ENCODE measurements around the gene SLC22A23.

SLC22A23 gene

DNA sequence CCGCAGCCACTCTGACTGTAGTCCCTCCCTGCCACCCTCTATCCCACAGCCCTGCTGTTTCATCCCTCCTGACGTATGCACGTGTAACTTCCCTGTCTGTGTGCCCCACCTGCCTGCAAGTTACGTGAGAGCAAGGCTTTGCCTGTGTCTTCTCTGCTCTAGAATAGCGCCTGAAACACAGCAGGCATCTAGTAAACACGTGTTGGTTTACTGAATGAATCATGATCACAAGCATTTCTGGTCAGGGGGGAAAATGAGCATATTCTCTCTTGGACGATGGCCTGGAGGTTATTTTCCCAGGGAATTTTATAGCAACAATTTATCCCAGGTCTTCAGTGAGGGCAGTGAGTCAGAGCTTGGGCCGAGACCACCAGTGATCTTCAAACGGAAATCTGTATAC lies 159.8 kb downstream of the SLC22A23 start:
- Histone ChIP-seq H3K4me3 (ENCODE audit: low read length) (no peak overlapping the region), H3K9me3 (ENCODE audit: low read length) (no peaks in the 10 kb centered on the region), H3K36me3 (ENCODE audit: insufficient read depth, low read length) (peaks cover 13% of the 10 kb centered on the region), H3K27me3 (ENCODE audit: insufficient read depth, low read length) (no peaks in the 10 kb centered on the region), H2AFZ (ENCODE audit: low read depth, low read length) (no peak overlapping the region), H3K4me1 (ENCODE audit: insufficient read depth, low read length) (peaks cover 5% of the 10 kb centered on the region)

DNA sequence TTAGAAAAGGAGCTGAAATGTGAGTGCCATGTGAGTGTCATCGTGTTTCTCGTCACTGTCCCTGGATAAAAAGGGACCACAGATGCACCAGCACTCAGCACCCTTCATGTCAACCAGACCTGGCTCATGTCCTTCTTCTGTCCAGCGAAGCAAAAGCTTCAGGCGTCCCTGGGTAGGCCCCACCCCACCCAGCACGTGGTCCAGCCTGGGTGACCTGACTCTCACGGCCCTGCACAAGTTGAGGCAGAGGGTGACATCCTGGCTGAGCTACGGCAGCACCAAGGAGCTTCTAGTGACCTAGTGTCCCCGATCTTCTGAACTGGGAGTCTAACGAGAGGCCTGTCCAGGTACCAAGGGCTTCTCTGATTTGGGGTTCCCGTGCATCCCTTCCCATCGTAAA lies 160.3 kb downstream of the SLC22A23 start:
- Histone ChIP-seq H3K4me3 (ENCODE audit: low read length) (no peak overlapping the region), H2AFZ (ENCODE audit: low read depth, low read length) (no peak overlapping the region), H3K4me1 (ENCODE audit: insufficient read depth, low read length) (peaks cover 5% of the 10 kb centered on the region), H3K36me3 (ENCODE audit: insufficient read depth, low read length) (peaks cover 13% of the 10 kb centered on the region), H3K9me3 (ENCODE audit: low read length) (no peaks in the 10 kb centered on the region), H3K27me3 (ENCODE audit: insufficient read depth, low read length) (no peaks in the 10 kb centered on the region)

DNA sequence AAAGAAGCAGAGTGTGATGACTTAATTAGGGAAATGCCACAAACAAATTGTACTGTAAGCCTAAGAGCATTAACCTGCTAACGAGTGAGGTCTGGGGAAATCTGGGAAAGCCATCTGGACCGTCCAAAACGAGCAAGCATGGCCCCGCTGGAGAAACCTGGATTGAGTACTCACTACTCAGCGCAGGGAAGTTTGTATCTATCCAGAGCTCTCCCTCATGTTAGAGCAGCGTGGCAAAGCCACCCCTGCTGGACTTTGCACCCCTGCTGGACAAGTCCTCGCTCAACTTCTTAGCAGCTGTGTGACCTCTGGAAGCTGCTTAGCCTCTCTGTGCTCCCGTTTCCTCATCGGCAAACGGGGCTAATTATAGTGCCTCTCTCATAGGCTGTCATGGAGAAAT lies 160.8 kb downstream of the SLC22A23 start:
- Histone ChIP-seq H3K9me3 (ENCODE audit: low read length) (no peaks in the 10 kb centered on the region), H3K4me1 (ENCODE audit: insufficient read depth, low read length) (peaks cover 5% of the 10 kb centered on the region), H3K4me3 (ENCODE audit: low read length) (no peak overlapping the region), H3K36me3 (ENCODE audit: insufficient read depth, low read length) (peaks cover 14% of the 10 kb centered on the region), H2AFZ (ENCODE audit: low read depth, low read length) (no peak overlapping the region), H3K27me3 (ENCODE audit: insufficient read depth, low read length) (no peaks in the 10 kb centered on the region)

DNA sequence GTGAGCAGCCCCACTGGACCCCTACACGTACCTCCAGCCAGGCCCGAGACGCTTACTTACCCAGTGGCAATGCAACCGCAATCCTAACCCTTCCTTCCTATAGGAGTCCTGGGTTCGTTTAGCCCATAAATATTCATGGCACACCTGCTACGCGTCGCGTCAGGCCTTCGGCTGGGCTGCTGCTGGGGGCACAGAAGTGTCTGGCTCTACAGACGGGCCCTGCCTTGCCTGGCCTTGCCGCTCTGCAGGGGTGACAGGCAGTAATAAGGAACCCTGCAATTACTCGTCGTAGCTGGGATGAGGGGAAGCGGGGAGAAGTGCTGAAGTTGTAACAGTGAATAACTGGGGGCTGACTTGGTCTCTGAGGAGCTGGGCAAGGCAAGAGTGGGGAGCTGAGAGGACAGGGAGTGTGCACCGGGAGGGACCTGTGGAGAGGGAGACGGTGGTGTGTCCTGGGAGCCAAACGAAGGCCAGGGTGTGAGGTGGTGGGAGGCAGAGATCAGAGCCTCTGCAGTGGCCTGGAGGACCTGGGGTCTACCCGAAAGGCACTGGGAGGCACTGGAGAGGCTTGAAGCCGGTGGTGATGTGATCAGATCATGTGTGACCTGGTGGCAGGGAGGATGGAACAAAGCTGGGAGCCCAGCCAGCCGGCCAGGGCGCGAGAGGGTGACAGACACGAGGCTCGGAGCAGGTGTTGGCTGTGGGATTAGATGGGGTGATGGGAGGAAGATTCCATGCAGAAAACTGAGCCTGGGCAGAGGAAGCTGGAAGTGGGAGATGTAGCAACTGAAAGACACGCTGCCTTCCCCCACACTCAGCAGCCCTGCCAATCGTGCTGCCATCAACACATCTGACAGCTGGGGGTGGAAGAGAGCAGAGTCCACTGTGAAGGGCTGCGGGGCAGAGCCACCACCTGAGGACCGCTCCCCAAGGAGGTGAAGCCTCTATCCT lies 161.7 kb downstream of the SLC22A23 start:
- no peaks in the 10 kb centered on the region for H3K9me3 ChIP-seq (ENCODE audit: low read length)
- no peaks in the 10 kb centered on the region for H3K27me3 ChIP-seq (ENCODE audit: insufficient read depth, low read length)
- peaks cover 5% of the 10 kb centered on the region for H3K4me1 ChIP-seq (ENCODE audit: insufficient read depth, low read length)
- no peak overlapping the region for H2AFZ ChIP-seq (ENCODE audit: low read depth, low read length)
- peaks cover 19% of the 10 kb centered on the region for H3K36me3 ChIP-seq (ENCODE audit: insufficient read depth, low read length)
- no peak overlapping the region for H3K4me3 ChIP-seq (ENCODE audit: low read length)

DNA sequence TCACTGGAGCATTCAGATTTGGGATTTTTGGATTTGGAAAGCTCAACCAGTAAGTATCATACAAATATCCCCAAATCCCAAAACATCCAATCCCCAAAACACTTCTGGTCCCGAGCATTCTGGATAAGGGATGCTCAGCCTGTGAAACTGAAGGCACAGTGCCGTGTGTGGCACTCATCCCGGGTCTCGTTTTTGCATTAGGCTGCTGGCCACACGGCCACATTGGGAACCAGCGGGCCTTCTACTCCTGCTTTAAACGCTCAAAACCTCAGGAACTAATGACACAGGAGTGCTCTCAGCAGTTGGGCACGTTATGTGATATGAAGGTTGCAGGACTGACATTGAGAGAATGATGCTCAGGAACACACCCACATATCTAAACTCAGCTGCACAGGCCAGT lies 162.5 kb downstream of the SLC22A23 start:
- Histone ChIP-seq H3K4me3 (ENCODE audit: low read length) (no peak overlapping the region), H3K9me3 (ENCODE audit: low read length) (no peaks in the 10 kb centered on the region), H3K4me1 (ENCODE audit: insufficient read depth, low read length) (peaks cover 5% of the 10 kb centered on the region), H2AFZ (ENCODE audit: low read depth, low read length) (no peak overlapping the region), H3K27me3 (ENCODE audit: insufficient read depth, low read length) (no peaks in the 10 kb centered on the region), H3K36me3 (ENCODE audit: insufficient read depth, low read length) (peaks cover 22% of the 10 kb centered on the region)

DNA sequence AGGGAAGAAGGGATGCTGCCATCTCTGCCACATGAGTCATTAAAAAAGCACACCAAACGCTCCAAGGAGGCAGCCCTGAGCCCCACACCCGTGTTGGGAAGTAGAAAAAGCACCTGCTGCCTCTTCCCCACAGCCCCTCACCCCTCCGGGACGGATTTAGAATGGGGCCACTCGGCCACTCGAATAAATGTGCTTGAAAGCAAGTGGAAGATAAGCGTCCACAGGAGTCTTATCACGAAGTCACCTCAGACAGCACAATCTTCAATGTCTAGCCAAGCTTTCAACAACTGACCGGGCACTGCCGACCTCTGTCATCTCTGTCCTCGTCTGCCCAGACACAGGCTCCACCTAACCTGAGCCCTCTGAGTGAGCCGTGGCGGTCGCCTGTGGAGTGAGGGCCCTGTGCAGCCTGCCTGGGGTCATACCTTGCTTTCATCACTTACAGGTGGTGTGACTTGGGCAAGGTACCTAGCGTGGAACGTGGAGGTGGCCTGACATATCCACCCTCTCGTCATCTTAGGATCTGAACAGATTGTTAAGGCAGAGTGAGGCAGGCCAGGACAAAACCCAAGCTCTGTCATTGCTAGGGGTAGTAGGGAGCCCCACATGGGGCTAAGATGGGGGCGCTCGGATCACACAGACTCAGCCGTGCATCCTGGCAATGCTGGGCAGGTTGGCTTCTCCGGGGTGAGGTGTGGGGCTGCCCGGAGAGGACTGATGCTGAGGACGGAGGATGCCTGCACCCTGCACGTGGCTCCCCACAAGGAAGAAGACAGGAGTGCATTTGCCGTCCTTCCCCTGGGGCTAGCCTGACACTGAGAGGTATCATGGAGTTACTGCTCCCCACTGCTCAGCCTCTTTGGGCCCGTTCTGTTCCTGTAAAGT lies 163.3 kb downstream of the SLC22A23 start:
- Histone ChIP-seq H3K4me3 (ENCODE audit: low read length) (no peak overlapping the region), H3K36me3 (ENCODE audit: insufficient read depth, low read length) (peaks cover 28% of the 10 kb centered on the region), H3K27me3 (ENCODE audit: insufficient read depth, low read length) (no peaks in the 10 kb centered on the region)

DNA sequence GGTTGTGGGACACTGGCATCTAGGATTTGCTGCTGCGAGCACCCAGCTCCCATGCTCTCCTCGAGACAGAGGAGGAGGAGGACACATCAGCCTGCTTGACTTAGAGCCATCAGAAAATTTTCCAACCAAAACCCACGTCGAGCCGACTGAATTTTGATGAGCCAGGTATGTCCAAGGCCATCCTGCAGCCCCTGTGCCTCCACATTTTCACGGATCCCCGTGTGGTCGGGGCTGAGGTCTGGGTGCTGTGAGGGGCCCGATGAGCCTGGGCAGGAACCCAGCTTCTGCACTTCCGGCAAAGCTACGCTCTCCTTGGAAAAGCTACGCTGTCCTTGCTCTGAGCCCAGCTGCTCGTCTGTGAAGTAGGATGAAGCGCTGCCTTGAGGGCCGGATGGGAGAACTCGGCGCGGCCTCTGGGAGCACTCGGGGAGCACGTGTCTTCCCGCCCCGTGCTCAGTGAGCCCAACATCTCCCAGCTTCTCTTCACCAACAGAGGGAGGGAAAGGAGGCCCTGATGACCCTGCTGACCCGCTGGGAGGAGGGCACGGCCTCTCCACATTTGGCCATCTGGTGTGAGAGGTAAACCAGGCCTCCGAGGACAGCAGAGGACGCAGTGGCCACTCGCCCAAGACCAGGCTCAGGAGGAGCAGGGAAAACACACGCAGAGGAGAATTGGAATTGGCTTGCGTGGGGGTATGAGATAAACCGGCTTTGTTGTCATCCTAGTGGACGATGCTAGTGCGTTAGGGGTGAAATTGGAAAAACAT lies 164.2 kb downstream of the SLC22A23 start:
- Histone ChIP-seq H3K27me3 (ENCODE audit: insufficient read depth, low read length) (no peaks in the 10 kb centered on the region), H3K4me3 (ENCODE audit: low read length) (no peak overlapping the region), H3K9me3 (ENCODE audit: low read length) (no peaks in the 10 kb centered on the region), H3K4me1 (ENCODE audit: insufficient read depth, low read length) (peaks cover 5% of the 10 kb centered on the region), H2AFZ (ENCODE audit: low read depth, low read length) (no peak overlapping the region), H3K36me3 (ENCODE audit: insufficient read depth, low read length) (peaks cover 27% of the 10 kb centered on the region)

More for the DNA sequence above, 163.3 kb downstream of the SLC22A23 start:
- peaks cover 5% of the 10 kb centered on the region for H3K4me1 ChIP-seq (ENCODE audit: insufficient read depth, low read length)
- no peaks in the 10 kb centered on the region for H3K9me3 ChIP-seq (ENCODE audit: low read length)
- no peak overlapping the region for H2AFZ ChIP-seq (ENCODE audit: low read depth, low read length)

DNA sequence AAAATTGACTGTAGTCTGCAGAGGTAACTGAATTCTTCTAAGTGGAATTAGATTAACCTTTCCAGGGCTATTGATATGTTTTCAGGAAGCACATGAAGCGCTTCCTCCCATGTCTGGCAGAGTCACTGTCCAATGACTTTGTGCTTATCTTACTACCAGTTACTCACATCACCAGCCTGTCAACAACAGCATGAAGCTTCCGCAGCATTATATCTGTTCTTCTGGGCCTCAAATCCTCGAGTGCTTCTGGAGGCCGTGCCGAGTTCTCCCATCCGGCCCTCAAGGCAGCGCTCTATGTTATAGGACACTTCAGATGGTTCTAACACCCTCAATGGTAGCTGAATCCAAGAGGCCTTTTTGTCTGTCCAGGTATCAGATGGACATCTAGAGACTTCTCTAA lies 164.9 kb downstream of the SLC22A23 start:
- peaks cover 5% of the 10 kb centered on the region for H3K4me1 ChIP-seq (ENCODE audit: insufficient read depth, low read length)
- no peaks in the 10 kb centered on the region for H3K9me3 ChIP-seq (ENCODE audit: low read length)
- no peak overlapping the region for H3K4me3 ChIP-seq (ENCODE audit: low read length)

DNA sequence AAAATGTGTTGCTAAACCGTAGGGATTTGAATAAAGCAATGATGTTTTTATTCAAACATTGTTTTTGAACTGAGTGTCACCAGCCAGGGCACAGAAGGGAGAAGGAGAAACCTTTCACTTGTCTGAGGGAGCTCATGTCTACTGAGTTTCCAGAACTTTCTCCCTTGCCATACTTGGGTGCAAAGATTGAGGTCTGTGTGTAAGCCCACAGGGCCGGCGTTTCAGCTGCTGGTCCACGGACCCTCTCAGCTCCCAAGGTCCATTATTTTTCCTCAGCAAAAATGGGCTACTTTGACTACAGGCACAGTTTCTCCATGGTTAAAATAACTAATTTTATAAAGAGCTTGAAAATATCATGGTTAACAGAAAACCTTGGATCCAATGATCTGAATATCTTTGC lies 165.5 kb downstream of the SLC22A23 start:
- Histone ChIP-seq H2AFZ (ENCODE audit: low read depth, low read length) (no peak overlapping the region), H3K9me3 (ENCODE audit: low read length) (no peaks in the 10 kb centered on the region), H3K27me3 (ENCODE audit: insufficient read depth, low read length) (no peaks in the 10 kb centered on the region), H3K4me3 (ENCODE audit: low read length) (no peak overlapping the region), H3K36me3 (ENCODE audit: insufficient read depth, low read length) (peaks cover 25% of the 10 kb centered on the region), H3K4me1 (ENCODE audit: insufficient read depth, low read length) (peaks cover 5% of the 10 kb centered on the region)

More for the DNA sequence above, 164.9 kb downstream of the SLC22A23 start:
- no peak overlapping the region for H2AFZ ChIP-seq (ENCODE audit: low read depth, low read length)
- H3K36me3 ChIP-seq (ENCODE audit: insufficient read depth, low read length): peaks cover 23% of the 10 kb centered on the region
- no peaks in the 10 kb centered on the region for H3K27me3 ChIP-seq (ENCODE audit: insufficient read depth, low read length)

DNA sequence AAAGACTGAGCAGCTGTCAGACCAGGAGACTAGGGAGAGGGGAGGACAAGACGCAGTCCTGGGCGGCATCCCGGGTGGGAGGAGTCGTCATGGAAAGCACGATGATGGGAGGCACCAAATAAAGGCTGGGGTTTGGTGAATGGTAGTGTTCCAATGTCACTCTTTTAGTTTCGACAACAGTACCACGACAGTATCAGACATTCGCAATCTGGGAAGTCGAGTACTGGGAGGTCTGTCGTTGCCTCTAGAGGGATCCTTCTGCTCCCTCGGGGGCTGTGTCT lies 166.0 kb downstream of the SLC22A23 start:
- H3K27me3 ChIP-seq (ENCODE audit: insufficient read depth, low read length): no peaks in the 10 kb centered on the region
- H3K36me3 ChIP-seq (ENCODE audit: insufficient read depth, low read length): peaks cover 25% of the 10 kb centered on the region
- H3K4me3 ChIP-seq (ENCODE audit: low read length): no peak overlapping the region
- peaks cover 5% of the 10 kb centered on the region for H3K4me1 ChIP-seq (ENCODE audit: insufficient read depth, low read length)
- no peaks in the 10 kb centered on the region for H3K9me3 ChIP-seq (ENCODE audit: low read length)
- H2AFZ ChIP-seq (ENCODE audit: low read depth, low read length): no peak overlapping the region

DNA sequence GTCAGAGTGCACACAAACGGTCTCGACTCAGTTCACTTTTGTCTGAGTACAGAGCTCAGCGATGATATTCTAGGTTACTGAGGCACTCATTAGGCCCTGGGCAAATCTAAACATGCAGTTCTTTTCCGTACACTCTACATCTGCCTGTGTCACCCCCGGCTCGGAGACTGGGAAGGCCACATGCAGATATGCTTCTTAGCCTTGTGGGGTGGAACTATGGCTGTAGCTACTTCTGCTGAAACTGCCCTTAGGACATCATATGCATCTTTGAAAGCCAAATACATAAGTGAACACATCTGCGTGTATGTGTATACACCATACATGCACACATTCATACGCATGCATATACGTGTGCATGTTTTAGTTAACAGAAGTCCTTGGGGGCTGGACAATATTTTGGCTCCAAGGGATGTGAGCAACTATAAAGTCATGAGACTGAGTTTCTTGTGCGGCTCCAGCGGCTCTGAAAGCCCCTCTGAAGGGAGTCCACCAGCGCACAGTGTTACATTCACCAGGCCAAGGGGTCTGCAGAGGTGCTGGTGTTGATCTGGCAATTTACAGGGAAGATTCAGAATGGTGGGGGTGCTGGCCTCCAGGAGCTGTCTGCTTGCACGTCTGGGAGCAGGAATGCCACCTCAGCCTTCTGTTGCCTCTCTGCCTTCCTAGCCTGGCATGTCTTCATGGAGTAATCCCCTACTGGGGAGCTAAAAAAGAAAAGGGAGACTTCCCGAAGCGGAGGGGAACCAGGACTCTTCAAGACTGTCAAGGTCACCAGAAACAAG lies 166.5 kb downstream of the SLC22A23 start:
- peaks cover 30% of the 10 kb centered on the region for H3K36me3 ChIP-seq (ENCODE audit: insufficient read depth, low read length)
- no peaks in the 10 kb centered on the region for H3K27me3 ChIP-seq (ENCODE audit: insufficient read depth, low read length)
- no peak overlapping the region for H2AFZ ChIP-seq (ENCODE audit: low read depth, low read length)
- no peaks in the 10 kb centered on the region for H3K9me3 ChIP-seq (ENCODE audit: low read length)
- no peak overlapping the region for H3K4me3 ChIP-seq (ENCODE audit: low read length)
- H3K4me1 ChIP-seq (ENCODE audit: insufficient read depth, low read length): peaks cover 3% of the 10 kb centered on the region

DNA sequence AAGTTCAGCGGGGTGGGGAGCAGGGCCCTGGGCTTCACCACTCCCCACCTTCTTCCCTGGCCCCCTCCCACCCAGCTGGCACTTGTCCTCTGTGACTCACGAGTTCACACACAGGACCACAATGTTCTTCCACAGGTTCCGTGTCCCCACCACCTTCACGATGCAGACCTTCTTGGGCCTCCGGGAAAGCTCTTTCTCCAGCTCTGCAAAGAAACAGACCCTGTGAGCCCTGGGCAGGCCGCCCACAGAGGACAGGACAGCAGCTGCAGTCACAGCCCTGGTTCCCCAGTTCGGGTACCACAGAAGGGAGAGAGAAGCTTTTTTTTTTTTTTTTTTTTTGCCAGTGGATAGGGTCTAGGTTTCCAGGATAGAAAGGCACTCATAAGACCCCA lies 167.2 kb downstream of the SLC22A23 start:
- no peaks in the 10 kb centered on the region for H3K9me3 ChIP-seq (ENCODE audit: low read length)
- H3K27me3 ChIP-seq (ENCODE audit: insufficient read depth, low read length): no peaks in the 10 kb centered on the region
- peaks cover 33% of the 10 kb centered on the region for H3K36me3 ChIP-seq (ENCODE audit: insufficient read depth, low read length)
- H2AFZ ChIP-seq (ENCODE audit: low read depth, low read length): no peak overlapping the region
- H3K4me3 ChIP-seq (ENCODE audit: low read length): no peak overlapping the region
- peaks cover 5% of the 10 kb centered on the region for H3K4me1 ChIP-seq (ENCODE audit: insufficient read depth, low read length)
